GM10266 (cell line): Measurements from ENCODE around the gene BPIFB4.
"Not testable (repeated sequence)": the region's sequence is repeated elsewhere in the genome, so short reads cannot be mapped to it uniquely, and the experiment has no call there.

Experiments
- DNase-seq: peaks from one replicate; pipeline ENCODE4 v3.0.0; 2012; ENCODE audit errors: extremely low spot score
- CTCF ChIP-seq: IDR thresholded peaks from 2 replicates; pipeline ENCODE4 v1.5.1; 2012; ENCODE audit warnings: mild to moderate bottlenecking, low read depth; ENCODE audit not compliant: control insufficient read depth, insufficient read depth; ENCODE audit errors: missing control alignments

BPIFB4 gene

GRCh38 chr20:33034901-33035492 lies 44.4 kb upstream of the BPIFB4 start:
- no peak for TF ChIP-seq CTCF
- no peak for DNase-seq

- DNase-seq = no peak
- no peak for TF ChIP-seq CTCF
Observed at GRCh38 chr20:33037456-33037855, 42.0 kb upstream of the BPIFB4 start.

GRCh38 chr20:33038243-33038642 lies 41.2 kb upstream of the BPIFB4 start:
- DNase-seq = no peak
- no peak for TF ChIP-seq CTCF

GRCh38 chr20:33042430-33042829 lies 37.0 kb upstream of the BPIFB4 start:
- TF ChIP-seq CTCF = no peak
- no peak for DNase-seq

GRCh38 chr20:33042983-33043730 lies 36.3 kb upstream of the BPIFB4 start:
- no peak for TF ChIP-seq CTCF

GRCh38 chr20:33043731-33044181 lies 35.7 kb upstream of the BPIFB4 start:
- no peak for TF ChIP-seq CTCF
- DNase-seq = no peak

More at GRCh38 chr20:33042983-33043730, 36.3 kb upstream of the BPIFB4 start:
- DNase-seq = no peak

- DNase-seq = not testable (repeated sequence)
Observed at GRCh38 chr20:33045129-33045721, 34.2 kb upstream of the BPIFB4 start.

- TF ChIP-seq CTCF = no peak
- no peak for DNase-seq
Observed at GRCh38 chr20:33046412-33046811, 33.0 kb upstream of the BPIFB4 start.
